Measurements from ENCODE around the gene KRT13. TPM values are rescaled to one million over a fixed set of nuclear protein-coding genes. Genes with fewer than 3 reads are reported as not detected.

KRT13 gene
- total RNA-seq, 1 experiment from 2014 or later = 0.30 TPM

GRCh38 chr17:41500131-41500911 lies 5.1 kb downstream of the KRT13 start:
- Histone ChIP-seq H3K36me3 (no peaks in the 10 kb centered on the region), H3K4me1 (peaks cover 2% of the 10 kb centered on the region), H3K4me3 (no peak overlapping the region), H3K27ac (no peak overlapping the region), H3K27me3 (no peaks in the 10 kb centered on the region), H3K9me3 (replicated peaks) (no peaks in the 10 kb centered on the region)
- DNase-seq = no peak

- no peak overlapping the region for H3K4me3 ChIP-seq
- peaks cover 8% of the 10 kb centered on the region for H3K4me1 ChIP-seq
- H3K27ac ChIP-seq = no peak overlapping the region
- no peaks in the 10 kb centered on the region for H3K9me3 ChIP-seq (replicated peaks)
- H3K36me3 ChIP-seq = no peaks in the 10 kb centered on the region
- no peak for DNase-seq
- H3K27me3 ChIP-seq = no peaks in the 10 kb centered on the region
Measured at GRCh38 chr17:41499714-41500113, 5.7 kb downstream of the KRT13 start.

- H3K4me3 ChIP-seq = no peak overlapping the region
- no peaks in the 10 kb centered on the region for H3K36me3 ChIP-seq
- H3K27me3 ChIP-seq = no peaks in the 10 kb centered on the region
- H3K9me3 ChIP-seq (replicated peaks) = no peaks in the 10 kb centered on the region
- no peak for DNase-seq
- no peak overlapping the region for H3K27ac ChIP-seq
- H3K4me1 ChIP-seq = peaks cover 14% of the 10 kb centered on the region
Measured at GRCh38 chr17:41498276-41498675, 7.1 kb downstream of the KRT13 start.

- H3K27ac ChIP-seq = no peak overlapping the region
- H3K4me3 ChIP-seq = no peak overlapping the region
- peaks cover 14% of the 10 kb centered on the region for H3K4me1 ChIP-seq
- no peaks in the 10 kb centered on the region for H3K36me3 ChIP-seq
- H3K9me3 ChIP-seq (replicated peaks) = no peaks in the 10 kb centered on the region
- peak; percentile 56 to 70 for DNase-seq
- H3K27me3 ChIP-seq = no peaks in the 10 kb centered on the region
Measured at GRCh38 chr17:41496803-41497484, 8.5 kb downstream of the KRT13 start.

GRCh38 chr17:41494524-41494923 lies 10.9 kb downstream of the KRT13 start:
- H3K4me3 ChIP-seq = no peak overlapping the region
- H3K9me3 ChIP-seq (replicated peaks) = no peaks in the 10 kb centered on the region
- DNase-seq = peak; percentile 61 to 66
- no peaks in the 10 kb centered on the region for H3K36me3 ChIP-seq
- peaks cover 14% of the 10 kb centered on the region for H3K4me1 ChIP-seq
- H3K27me3 ChIP-seq = no peaks in the 10 kb centered on the region
- peak overlapping the region; percentile 10; the same call in 1 of the 2 replicates for H3K27ac ChIP-seq

- Histone ChIP-seq H3K36me3 (no peaks in the 10 kb centered on the region), H3K9me3 (replicated peaks) (no peaks in the 10 kb centered on the region), H3K4me3 (no peak overlapping the region), H3K27ac (no peak overlapping the region), H3K4me1 (peaks cover 14% of the 10 kb centered on the region), H3K27me3 (no peaks in the 10 kb centered on the region)
- DNase-seq = peak; percentile 32 to 45
Measured at GRCh38 chr17:41492771-41493170, 12.6 kb downstream of the KRT13 start.

- Histone ChIP-seq H3K27me3 (no peaks in the 10 kb centered on the region), H3K9me3 (replicated peaks) (no peaks in the 10 kb centered on the region), H3K4me3 (no peak overlapping the region), H3K27ac (no peak overlapping the region), H3K36me3 (no peaks in the 10 kb centered on the region), H3K4me1 (peaks cover 14% of the 10 kb centered on the region)
- no peak for DNase-seq
Measured at GRCh38 chr17:41492351-41492750, 13.1 kb downstream of the KRT13 start.

- Histone ChIP-seq H3K9me3 (replicated peaks) (no peaks in the 10 kb centered on the region), H3K27me3 (no peaks in the 10 kb centered on the region), H3K4me3 (no peak overlapping the region), H3K4me1 (peaks cover 14% of the 10 kb centered on the region), H3K27ac (no peak overlapping the region), H3K36me3 (no peaks in the 10 kb centered on the region)
- DNase-seq = no peak
Measured at GRCh38 chr17:41491476-41491875, 13.9 kb downstream of the KRT13 start.

- Histone ChIP-seq H3K27ac (no peak overlapping the region), H3K4me3 (no peak overlapping the region), H3K4me1 (peaks cover 12% of the 10 kb centered on the region), H3K36me3 (no peaks in the 10 kb centered on the region), H3K27me3 (no peaks in the 10 kb centered on the region), H3K9me3 (replicated peaks) (no peaks in the 10 kb centered on the region)
- no peak for DNase-seq
Measured at GRCh38 chr17:41490000-41490990, 15.1 kb downstream of the KRT13 start.

GRCh38 chr17:41489531-41489930 lies 15.9 kb downstream of the KRT13 start, which contains the start of gene KRT36:
KRT36 (minus strand) TSS chr17:41489910; CDS start chr17:41489864, 46 bp downstream.
- Histone ChIP-seq H3K27ac (no peak within 1 kb of the TSS), H3K27me3 (no peaks in the 10 kb centered on the region), H3K4me3 (no peak within 1 kb of the TSS), H3K9me3 (replicated peaks) (no peaks in the 10 kb centered on the region), H3K36me3 (no peaks in the 10 kb centered on the region), H3K4me1 (peaks cover 5% of the 10 kb centered on the region)
- DNase-seq = no peak

GRCh38 chr17:41486809-41487530 lies 18.4 kb downstream of the KRT13 start:
- Histone ChIP-seq H3K27me3 (no peaks in the 10 kb centered on the region), H3K4me3 (no peak overlapping the region), H3K36me3 (no peaks in the 10 kb centered on the region), H3K27ac (no peak overlapping the region), H3K4me1 (no peaks in the 10 kb centered on the region), H3K9me3 (replicated peaks) (no peaks in the 10 kb centered on the region)
- DNase-seq = no peak

- no peak overlapping the region for H3K4me3 ChIP-seq
- no peaks in the 10 kb centered on the region for H3K27me3 ChIP-seq
- DNase-seq = no peak
- H3K36me3 ChIP-seq = no peaks in the 10 kb centered on the region
- H3K27ac ChIP-seq = no peak overlapping the region
- no peaks in the 10 kb centered on the region for H3K9me3 ChIP-seq (replicated peaks)
- no peaks in the 10 kb centered on the region for H3K4me1 ChIP-seq
Measured at GRCh38 chr17:41486316-41486715, 19.1 kb downstream of the KRT13 start.

GRCh38 chr17:41484920-41485904 lies 20.2 kb downstream of the KRT13 start:
- H3K27me3 ChIP-seq = no peaks in the 10 kb centered on the region
- DNase-seq = no peak
- H3K36me3 ChIP-seq = no peaks in the 10 kb centered on the region

More at GRCh38 chr17:41484920-41485904, 20.2 kb downstream of the KRT13 start:
- Histone ChIP-seq H3K4me1 (no peaks in the 10 kb centered on the region), H3K27ac (no peak overlapping the region), H3K4me3 (no peak overlapping the region), H3K9me3 (replicated peaks) (no peaks in the 10 kb centered on the region)

Measured in SJCRH30 (cell line).